Kidney tubule cell (primary cell): ENCODE data around the gene SNAI3.
A peak's percentile ranks its signal among the peaks of the same experiment; 100 is the strongest.
"Not testable (repeated sequence)": the region's sequence is repeated elsewhere in the genome, so short reads cannot be mapped to it uniquely, and the experiment has no call there.

Experiments used
- DNase-seq: peaks from one replicate; pipeline ENCODE4 v3.0.0-alpha.2; 2018; ENCODE audit warnings: low spot score

Gene SNAI3

GRCh38 chr16:88690341-88691128 lies 4.2 kb upstream of the SNAI3 start:
- DNase-seq, result no peak

- DNase-seq, result peak; percentile 30
Observed at GRCh38 chr16:88688013-88688778, 1.9 kb upstream of the SNAI3 start.

GRCh38 chr16:88687676-88688012 lies 1.3 kb upstream of the SNAI3 start:
- no peak for DNase-seq

GRCh38 chr16:88687254-88687576 lies 908 bp upstream of the SNAI3 start:
- DNase-seq, result no peak

- DNase-seq, result peak; percentile 11
Observed at GRCh38 chr16:88686062-88686438, 257 bp downstream of the SNAI3 start.

- peak; percentile 42 for DNase-seq
Observed at GRCh38 chr16:88685156-88686061, 898 bp downstream of the SNAI3 start.

- no peak for DNase-seq
Observed at GRCh38 chr16:88684569-88685155, 1.6 kb downstream of the SNAI3 start.

GRCh38 chr16:88681709-88682451 lies 4.4 kb downstream of the SNAI3 start:
- peak; percentile 7 for DNase-seq

GRCh38 chr16:88681084-88681680 lies 5.1 kb downstream of the SNAI3 start:
- peak; percentile 48 for DNase-seq

GRCh38 chr16:88680554-88681083 lies 5.7 kb downstream of the SNAI3 start:
- no peak for DNase-seq

GRCh38 chr16:88678224-88678979 lies 7.9 kb downstream of the SNAI3 start:
- DNase-seq, result no peak

GRCh38 chr16:88677721-88678120 lies 8.6 kb downstream of the SNAI3 start:
- no peak for DNase-seq

- DNase-seq, result no peak
Observed at GRCh38 chr16:88676502-88677242, 9.6 kb downstream of the SNAI3 start.

- DNase-seq, result no peak
Observed at GRCh38 chr16:88673716-88674379, 12.5 kb downstream of the SNAI3 start.

GRCh38 chr16:88672776-88673175 lies 13.5 kb downstream of the SNAI3 start:
- DNase-seq, result no peak

GRCh38 chr16:88671806-88672205 lies 14.5 kb downstream of the SNAI3 start:
- DNase-seq, result no peak

- DNase-seq, result no peak
Observed at GRCh38 chr16:88669980-88670379, 16.3 kb downstream of the SNAI3 start.

- DNase-seq, result not testable (repeated sequence)
Observed at GRCh38 chr16:88669493-88669892, 16.8 kb downstream of the SNAI3 start.

GRCh38 chr16:88667461-88667860 lies 18.8 kb downstream of the SNAI3 start:
- no peak for DNase-seq
